ENCODE results near the gene ADCY7.
"Not testable (repeated sequence)": the region's sequence is repeated elsewhere in the genome, so short reads cannot be mapped to it uniquely, and the experiment has no call there.

The ADCY7 gene

DNA sequence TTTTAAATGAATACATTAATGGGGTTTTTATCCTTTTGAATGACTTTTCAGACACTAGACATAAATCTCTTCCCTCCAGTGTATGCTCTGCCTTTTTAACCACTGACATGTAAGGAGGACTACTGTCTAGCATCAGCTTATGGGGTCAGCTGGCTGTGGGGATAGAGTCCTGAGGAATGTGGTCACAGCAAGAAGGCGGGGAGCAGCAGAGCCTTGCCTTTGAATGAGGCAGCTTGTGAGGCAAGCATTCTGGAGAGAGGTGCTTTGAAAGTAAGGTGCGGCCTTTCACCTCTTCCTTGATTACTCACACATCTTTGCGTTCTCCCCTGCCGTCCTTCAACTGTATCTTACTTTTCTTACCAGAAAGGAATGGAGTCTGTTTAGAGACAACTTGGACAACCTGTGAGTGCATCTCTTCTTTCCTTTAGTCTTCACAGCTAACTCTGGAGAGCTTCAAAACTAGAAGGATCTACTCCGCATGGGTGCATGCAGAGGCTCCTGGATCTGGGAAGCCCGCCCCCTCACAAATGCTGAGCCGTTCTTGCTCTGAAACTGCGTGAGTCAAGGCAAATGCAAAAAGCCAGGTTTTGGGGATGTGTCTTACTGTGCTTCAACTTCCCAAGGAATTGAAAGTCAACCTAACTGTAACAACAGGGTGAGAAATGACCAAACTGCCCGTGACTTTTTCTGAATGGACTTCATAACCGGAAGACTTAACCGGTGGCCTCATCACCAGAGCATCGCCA is 49.9 kb downstream of the ADCY7 start:
- DNase-seq = no peak

DNA sequence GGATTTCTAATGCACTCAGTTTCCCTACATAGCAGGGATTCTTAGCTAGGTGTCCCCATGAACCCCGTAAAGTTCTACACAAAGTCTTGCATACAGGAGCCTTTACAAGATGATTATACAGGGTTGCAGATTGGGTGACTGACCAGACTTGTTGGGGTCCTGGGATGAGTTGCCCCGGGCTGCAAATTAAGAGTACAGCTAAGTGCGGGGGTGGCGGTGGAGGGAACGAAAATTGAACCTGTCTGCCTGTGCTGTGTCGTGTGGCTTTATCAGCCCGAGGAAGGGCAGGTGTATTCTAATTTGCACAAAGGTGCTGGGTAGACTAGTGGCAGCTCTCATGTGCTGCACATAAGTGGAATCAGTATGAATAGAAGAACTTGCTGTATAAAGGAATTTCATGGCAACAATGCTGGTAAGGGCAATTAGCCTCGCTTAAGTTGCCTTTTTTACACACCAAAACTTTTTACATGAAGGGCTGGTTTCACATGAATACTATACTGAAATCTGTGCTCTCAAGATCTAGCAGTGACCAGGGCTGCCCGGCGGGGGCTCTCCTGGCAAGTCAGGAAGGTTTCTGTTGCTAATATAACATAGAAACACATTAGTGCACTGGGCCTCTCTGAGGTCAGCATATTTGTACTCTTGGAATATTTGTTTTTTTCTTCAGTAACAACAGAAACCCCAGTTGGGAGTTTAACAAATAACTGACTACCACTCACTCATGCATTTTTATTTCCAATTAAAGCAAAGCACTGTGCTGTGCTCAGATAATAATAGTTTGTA is 50.7 kb downstream of the ADCY7 start:
- DNase-seq = no peak

DNA sequence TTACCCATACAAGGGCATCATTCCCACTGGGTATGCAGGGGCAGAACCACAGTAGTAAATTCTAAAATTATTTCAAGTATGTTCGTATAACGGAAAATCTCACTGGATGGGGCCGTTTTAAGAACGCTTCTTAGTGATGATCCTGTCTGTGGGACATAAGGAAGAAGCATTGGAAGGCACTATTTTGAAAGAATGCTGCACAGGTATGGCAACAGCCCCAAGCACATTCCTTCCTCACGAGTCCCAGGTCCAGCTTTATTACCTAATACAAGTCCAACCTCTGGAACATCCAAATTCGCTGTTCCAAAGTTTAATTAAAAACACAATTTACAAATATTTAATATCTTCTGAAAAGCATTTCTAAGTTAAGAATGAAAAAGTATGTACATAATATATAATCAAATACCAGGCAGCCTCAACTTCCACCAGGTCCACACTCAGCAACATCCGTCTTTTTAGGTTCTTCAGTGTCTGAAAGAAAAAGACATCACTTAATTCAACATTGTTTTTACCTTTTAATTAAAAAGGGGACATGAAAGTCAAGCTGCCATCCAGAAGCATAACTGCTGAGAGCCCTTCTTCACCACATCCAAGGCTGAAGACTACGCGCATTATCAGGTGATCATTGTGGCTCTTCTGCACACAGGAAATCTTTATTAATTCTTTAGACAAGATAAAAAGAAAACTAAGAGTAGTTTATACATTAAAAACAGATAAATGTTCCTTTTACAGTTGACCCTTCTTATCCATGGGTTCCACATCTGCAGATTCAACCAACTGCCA is 52.6 kb downstream of the ADCY7 start:
- DNase-seq = no peak

DNA sequence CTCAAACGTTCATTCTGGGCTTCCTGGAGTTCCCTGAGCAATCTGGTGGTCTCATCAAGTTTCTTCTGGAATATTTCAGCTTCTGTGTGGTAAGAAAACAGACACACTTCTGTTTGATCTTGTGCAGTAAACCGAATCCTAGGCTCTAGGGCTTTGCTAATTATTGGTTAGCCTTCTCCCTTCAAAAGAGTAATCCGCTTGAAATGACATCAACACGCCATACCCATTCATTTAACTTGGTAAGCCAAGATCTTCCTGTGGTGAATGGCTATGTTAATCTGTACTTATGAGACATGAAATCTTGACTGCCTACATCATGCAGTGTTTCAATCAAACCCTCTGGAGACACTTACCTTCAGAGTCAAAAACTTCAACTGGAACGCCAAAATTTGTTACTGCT is 54.0 kb downstream of the ADCY7 start:
- DNase-seq = no peak

DNA sequence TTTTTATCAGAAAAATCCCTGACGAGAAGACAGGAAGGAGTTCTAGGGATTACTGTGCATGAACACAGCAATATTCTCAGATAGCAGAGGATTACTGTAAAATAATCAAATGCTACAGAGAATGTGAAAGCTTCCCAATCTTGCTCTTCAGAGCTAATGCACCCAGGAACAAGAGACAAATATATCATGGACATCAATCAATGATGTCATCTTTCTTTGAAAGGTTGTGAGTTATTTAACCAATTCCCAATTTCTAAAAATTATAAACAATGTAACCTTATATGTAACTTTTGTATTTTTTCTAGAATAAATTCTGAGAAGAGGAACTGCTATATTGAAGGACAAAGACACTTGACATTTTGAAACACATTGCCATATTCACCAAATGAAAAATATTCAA is 56.0 kb downstream of the ADCY7 start:
- DNase-seq = no peak

DNA sequence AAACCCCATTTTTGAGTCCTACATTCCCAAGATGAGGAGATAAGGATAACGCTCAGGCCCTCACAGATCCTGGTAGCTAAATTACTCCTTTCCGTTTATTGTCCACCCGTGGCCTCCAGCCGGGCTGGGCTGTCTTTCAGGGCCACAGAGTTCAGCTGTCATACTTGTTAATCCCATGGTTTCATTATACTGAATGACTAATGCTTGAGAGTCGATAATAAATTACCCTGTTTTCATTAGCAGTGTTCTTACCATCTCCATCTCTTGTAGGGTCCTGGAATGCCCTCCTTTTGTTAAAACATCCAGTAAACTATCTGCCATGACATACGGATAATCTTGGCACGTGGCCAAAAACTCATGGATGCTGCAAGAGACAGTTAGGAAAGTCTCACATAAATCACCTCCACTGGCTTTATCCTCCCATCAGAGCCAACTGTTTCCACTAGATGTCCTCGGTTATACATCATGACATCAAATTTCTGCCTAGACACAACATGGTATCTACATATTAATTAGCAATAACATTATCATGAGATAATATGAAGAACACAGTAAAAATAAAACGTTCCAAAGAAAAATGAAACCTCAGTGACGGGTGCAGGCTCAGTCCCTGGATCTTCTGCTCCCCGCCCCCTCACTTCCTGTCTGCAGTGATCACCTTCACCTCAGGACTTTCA is 57.1 kb downstream of the ADCY7 start:
- DNase-seq = peak; percentile 25

DNA sequence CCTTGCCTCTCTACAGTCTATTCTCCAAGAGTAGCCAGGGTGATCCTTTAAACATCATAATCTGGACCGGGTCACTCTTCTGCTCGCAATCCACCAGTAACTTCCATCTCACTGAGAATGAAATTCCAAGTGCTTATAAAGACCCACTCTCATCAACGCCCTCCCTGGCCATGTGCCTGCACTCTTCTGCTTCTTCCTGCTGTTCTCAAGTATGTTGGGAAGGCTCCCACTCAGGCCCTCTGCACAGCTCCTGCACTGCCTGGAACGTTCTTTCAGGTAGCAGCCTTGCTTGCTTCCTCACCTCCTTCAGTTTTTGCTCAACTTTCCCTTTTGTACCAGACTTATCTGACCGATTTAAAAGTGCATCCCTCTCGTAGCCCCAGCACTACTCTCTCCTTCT is 58.0 kb downstream of the ADCY7 start:
- no peak for DNase-seq

DNA sequence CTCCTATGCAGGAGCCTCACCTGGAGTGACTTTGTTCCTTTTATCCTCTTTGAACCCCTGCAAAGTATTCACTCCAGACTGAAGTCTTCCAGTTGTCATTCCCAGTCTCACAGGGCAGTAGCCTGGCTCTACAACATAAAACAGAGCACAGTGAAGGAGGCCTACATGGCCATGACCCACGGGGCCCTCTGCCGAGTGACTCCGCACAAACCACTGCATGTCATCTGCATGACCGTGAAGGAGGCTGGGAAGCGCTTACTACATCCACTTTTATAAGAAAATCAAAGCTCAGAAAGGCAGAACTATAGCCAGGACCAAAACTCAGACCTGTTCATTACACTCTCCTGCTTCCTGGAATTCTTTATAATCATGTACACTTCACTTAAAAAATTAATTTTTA is 59.9 kb downstream of the ADCY7 start:
- DNase-seq = no peak

DNA sequence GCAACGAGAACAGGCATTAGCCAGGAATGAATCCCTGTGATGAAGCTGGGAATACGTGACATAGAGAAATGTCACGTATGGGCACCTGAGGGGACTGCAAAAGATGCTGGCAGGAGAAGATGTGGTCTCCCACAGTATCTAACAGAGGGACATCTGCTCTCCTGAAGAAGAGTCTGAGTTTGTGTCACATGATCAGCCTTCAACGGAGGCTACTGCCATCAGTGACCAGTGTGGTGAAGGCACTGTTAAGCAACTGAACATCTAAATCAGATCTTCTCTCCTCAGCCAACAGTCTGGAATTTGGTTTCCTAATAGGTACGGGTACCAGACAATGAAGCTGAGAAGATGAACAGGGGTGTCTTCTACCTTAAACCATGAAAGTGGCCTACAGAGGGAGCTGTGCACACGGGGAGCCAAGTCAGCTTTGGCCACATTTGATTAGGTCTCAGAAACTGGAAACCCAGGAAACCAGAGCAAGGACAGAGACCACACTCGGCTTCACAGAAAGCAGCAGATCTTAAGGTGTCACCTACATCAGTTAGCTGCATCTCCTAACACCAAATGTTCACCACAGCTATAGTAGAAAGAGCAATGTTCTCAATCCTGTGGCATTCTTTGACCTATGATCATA is 60.6 kb downstream of the ADCY7 start:
- peak; percentile 86 for DNase-seq

DNA sequence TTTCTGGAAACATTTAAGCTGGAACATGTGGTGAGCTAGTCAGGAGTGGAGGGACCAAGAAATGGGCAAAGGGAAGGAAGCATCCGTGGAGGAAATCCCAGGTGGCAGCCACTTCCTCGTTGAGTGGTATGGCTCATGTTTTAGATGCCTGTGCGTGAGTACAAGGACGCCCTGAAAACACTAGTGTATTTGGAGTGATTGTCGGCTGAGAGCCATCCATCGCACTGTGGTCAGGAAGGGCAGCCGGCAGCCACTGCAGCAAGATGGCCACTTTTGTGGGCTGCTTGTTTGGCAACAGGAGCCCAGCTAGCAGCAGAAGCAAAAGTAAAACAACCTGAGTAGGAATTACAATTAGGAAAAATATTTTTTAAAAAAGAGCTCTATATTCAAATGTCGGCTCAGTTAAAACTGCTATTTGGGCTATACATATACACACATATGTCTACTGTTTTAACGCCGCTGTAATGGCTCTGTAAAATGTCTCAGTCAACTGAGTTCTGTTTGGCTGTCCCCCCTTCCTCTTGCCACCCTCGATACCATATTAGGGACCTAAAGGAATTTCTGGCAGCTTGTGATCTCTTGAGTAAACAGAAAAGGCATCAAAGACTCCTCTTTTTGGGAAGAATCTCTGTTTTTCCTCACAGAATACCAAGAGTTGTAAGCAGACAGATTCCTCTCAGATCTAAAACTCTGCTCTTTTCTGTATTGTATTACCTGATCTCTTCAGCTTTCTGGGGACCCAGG is 63.3 kb downstream of the ADCY7 start:
- no peak for DNase-seq

DNA sequence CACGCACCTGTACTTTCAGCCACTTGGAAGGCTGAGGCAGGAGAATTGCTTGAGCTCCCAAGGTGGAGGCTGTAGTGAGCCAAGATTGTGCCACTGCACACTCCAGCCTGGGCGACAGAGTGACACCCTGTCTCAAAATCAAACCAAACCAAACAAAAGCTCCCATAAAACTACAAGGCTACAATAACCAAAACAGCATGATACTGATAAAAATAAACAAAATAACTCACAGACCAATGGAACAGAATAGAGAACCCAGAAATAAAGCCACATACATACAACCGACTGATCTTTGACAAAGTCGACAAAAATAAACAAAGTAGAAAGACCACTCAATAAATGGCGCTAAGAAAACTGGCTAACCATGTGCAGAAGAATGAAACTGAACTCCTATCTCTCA is 65.2 kb downstream of the ADCY7 start:
- no peak for DNase-seq

DNA sequence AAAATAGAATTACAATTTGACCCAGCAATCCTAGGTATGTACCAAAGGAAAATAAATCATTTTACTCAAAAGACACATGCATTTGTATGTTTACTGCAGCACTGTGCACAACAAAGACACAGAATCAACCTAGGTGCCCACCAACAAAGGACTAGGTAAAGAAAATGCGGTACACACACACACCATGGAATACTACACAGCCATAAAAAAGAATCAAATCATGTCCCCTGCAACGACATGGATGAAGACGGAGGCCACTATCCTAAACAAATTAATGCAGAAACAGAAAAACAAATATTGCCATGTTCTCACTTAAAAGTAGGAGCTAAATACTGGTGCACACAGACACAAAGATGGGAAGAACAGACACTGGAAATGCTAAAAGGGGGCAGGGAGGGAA is 66.2 kb downstream of the ADCY7 start:
- no peak for DNase-seq

DNA sequence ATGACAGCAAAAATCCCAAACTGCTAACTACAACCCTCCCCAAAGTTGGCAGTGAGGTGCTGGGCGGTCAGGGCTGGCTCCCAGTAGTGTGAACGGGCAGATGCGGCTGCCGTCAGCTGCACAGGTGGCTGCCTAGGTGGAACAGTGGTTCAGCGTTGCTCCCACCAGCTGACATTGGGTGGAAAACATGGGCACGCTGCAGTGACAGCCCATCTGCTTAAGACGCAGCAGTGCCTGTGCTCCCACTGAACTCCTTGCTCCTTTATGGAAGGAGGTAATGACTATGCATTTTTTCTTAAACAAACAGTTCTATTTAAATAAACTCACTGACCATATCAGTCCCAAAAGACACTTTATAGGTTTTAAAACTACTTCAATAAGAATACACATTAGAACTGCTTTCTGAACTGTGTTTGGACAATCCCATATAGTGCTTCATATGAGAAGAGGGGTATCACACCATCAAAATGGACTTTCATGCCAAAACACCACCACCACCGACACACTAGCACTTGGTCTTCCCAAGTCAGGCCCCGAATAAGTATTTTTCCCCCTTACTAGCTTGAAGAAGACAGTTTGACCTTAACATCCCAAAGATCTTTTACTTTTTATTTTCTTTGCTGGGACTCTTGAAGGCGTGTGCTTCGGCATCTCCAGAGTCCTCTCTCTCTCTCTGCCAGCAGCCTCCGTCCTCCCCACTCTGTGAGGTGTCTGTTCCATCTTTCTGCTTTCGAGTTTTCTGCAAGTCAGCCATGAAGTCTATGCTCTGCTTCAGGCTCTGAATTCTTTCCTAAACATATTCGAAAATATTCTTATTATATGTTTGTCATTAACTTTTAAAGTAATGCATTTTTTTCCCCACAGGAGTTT is 68.0 kb downstream of the ADCY7 start:
- DNase-seq = no peak

DNA sequence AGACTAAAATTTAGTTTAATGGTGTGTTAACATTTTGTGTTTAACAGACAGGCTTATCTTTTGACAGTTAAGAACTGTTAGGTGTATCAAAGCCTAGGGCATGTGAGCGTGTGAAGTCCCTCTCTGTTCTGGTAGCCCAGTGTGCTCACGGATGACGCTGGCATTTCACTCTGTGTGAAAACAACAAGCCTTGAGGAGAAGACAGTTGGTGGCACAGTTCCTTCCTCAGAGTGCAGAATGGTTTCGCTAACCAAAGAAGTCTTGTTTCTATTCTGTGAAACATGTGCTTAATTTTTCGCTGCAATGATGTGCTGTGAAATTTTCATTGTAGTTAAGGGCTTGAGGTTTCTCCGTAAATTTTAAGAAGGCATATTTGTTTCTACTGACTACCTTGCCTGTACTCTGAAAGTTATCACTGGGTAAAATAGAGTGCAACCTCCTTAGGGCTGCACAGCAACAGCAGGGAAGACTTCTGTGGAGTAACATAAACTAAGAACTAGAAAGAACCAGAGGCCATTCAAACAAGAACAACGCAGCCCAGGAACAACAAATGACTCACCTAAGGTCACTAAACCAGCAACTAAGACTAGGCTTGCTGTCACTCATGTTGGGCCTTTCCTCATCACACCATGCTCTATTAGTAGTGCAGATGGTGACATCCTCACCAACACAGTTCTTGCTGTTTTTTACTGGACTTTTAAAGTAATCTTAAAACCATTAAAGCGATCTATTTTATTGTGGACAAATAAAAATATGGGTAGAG is 69.0 kb downstream of the ADCY7 start:
- peak; percentile 88 for DNase-seq

DNA sequence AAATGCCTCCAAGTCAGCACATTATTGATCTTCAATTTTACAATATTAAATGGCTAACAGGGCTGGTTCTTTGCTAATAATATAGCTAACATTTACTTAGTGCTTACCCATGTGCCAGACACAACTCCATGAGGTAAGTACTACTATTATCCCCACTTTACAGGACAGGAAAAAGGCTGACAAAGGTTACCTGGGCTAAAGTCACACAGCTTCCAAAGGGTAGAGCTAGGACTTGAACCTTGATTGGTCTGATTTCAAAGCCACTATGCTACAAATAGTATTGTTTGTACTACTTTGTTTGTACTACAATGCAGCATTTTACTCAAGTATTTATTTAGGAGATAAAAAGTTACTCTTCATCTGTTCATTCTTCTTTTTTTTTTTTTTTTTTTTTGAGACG is 70.5 kb downstream of the ADCY7 start:
- DNase-seq = no peak

DNA sequence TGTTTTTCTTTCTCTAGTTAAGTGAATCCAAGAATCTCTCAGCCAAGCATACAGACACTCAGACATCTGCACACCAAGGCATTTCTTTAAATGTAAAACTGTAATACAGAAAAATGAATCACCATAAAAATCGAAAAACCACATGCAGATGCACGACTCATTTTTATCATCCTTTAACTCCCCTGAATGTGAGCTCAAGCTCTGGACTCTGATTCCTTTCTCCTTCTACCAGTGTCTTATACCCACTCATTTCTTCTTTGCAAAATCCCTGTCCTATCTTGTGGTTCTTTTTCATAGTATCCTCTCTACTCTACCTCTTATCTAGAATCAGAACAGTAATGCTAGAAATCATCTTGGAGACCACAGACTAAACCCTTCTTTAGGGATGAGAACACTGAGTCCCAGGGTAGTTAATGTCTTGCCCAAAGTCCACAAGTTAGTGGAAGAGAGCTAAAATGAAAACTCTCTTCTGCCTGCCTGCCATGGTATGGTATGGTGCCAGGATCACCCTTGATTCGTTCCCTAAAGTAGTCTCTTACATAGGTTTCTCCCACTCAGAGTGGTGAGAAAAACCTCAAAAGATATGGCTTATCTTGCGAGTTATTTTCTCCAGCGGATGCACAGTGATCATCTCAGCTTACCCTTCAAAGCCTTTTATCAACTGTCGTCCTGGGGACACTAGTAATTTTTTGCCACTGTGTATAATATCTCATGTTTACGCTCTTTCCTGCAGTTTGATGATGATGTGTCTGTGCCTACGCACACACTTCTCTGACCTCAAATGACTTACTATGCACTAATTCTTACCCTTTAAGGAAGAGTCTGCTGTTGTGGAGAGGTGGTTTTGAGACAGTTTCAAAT is 72.2 kb downstream of the ADCY7 start:
- peak; percentile 77 for DNase-seq

DNA sequence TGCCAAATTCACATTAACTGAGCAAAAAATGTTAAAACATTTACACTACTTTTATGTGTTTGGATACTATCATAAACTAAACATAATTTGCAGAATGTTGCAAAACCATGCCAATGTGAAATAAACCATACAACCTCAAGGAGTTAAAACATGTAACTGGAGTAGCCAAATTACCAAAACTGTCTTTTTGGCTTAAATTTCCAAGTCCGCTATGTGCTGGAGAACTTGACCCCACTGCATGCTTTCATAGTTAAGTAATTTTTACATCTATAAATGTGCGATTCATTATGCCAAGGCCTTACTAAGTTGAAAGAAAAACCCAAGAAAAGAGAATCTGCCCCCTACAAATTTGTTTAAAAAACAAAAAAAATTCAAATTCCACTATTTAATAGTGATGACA is 74.2 kb downstream of the ADCY7 start:
- no peak for DNase-seq

DNA sequence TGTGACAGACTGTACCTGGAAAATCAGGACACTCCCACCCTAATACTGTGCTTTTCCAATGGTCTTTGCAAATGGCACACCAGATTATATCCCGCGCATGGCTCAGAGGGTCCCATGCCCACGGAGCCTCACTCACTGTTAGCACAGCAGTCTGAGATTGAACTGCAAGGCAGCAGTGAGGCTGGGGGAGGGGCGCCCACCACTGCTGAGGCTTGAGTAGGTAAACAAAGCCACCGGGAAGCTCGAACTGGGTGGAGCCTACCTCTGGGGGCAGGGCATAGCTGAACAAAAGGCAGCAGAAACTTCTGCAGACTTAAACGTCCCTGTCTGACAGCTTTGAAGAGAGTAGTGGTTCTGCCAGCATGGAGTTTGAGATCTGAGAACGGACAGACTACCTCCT is 77.2 kb downstream of the ADCY7 start:
- not testable (repeated sequence) for DNase-seq

DNA sequence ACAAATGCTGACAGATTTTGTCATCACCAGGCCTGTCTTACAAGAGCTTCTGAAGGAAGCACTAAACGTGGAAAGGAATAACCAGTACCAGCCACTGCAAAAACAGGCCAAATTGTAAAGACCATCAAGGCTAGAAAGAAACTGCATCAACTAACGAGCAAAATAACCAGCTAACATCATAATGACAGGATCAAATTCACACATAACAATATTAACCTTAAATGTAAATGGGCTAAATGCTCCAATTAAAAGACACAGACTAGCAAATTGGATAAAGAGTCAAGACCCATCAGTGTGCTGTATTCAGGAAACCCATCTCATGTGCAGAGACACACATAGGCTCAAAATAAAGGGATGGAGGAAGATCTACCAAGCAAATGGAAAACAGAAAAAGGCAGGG is 78.9 kb downstream of the ADCY7 start:
- DNase-seq = not testable (repeated sequence)

Data from activated CD4-positive, alpha-beta T cell treated with anti-CD3 and anti-CD28 coated beads, Interleukin-2, amount 50 U/mL, for 16 hours (primary cell).